GM18499 (cell line): ENCODE measurements around the gene DEAF1.

Experiments
- ATAC-seq: cut with Tn5 transposase; IDR thresholded peaks from one replicate; pipeline ENCODE4 v1.9.1; 2021; ENCODE audit warnings: moderate number of reproducible peaks; ENCODE audit not compliant: insufficient read depth, unreplicated experiment

The DEAF1 gene

GRCh38 chr11:629237-629583, 65.8 kb downstream of the DEAF1 start:
- no peak for ATAC-seq

DNA sequence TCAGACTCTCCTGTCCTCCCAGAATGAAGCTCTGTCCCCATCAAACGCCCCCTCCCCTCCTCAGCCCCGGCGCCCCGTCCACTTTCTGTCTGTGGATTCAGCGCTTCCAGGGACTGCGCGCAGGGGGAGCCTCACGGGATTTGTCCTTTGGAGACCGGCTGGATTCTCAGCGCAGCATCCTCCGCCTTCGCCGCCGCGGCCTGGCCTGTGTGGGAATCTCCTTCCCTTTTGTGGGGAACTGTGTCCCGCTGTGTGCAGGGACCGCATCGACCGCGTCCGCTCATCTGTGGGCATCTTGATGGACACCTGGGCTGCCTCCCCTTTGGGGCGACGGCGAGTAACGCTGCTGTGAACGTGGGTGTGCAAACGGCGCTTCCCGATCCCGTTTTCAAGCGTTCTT, 67.0 kb downstream of the DEAF1 start:
- no peak for ATAC-seq

GRCh38 chr11:627308-627576, 67.8 kb downstream of the DEAF1 start:
- no peak for ATAC-seq

DNA sequence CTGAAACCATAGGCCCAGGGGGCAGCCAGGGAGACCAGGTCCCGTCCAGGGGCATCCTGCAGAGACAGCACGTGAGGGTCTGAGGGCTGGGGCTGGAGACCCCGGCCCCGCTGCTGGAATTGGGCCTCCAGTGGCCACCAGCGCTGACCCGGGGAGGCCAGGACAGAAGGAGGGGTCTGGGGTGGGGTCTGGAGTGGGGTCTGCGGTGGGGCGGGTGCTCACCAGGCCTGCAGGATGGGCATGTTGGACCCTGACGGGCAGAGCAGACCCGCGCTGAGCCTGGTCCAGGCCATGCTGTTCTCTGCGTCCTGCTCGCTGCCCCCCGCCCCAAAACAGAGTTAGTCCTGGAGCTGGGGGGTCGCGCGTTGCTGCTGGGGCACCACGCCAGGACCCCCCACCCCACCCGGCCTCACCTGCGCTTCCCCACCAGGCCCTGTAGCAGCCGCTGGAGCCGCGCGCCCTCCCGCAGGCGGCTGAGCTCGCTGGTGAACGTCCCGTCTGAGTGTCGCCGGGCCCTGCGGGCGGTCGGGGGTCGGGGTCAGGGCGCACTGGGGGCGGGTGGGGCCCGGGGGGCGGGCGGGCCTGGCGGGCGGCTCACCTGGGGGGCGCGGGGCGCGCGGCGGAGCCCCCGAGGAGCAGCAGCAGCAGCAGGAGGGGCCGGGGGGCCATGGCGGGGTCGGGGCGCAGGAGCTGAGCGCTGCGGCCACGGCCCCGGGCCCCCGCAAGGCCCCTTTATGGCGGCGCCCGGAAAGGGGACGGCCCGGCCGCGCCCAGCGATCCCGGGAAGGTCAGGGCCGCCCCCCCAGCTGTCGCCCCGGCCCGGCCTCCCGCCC, 68.3 kb downstream of the DEAF1 start, which contains the start of gene SCT:
SCT (minus strand) TSS at position 707 of the 833 bp plus-strand sequence; CDS start at position 669, 38 bp downstream.
- no peak for ATAC-seq

DNA sequence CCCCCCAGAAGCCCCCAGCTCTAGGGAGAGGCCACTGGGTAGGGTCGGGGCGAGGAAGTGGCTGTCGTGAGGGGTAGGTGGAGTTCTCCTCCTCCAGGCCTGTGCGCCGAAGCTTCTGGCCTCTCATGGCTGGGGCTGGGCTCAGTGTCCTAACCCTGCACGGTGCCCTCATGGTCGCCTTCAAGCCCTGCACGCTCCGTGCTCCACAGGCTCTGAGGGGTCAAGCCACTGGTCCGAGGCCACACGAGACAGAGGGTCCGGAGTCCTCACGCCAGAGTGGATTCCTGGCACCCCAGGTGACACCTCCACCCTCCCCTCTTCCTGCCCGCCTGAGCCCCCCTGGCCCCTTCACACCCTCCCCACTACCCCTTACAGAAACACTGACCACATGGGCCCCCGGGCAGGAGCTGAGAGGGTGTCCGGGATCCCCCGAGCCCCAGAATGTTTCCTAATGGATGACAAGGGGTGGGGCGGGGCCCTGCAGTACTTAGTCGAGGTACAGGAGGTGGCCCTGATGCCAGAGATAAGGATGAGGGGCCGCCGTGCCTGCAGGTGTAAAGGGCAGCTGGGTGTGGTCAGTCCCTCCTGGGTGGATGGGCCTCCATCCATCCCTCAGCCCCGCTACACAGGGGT, 69.3 kb downstream of the DEAF1 start:
- no peak for ATAC-seq

GRCh38 chr11:624705-625635, 70.1 kb downstream of the DEAF1 start, which contains the start of gene CDHR5:
CDHR5 (minus strand) TSS chr11:624955; CDS start chr11:624902, 53 bp downstream.
- ATAC-seq, result no peak

DNA sequence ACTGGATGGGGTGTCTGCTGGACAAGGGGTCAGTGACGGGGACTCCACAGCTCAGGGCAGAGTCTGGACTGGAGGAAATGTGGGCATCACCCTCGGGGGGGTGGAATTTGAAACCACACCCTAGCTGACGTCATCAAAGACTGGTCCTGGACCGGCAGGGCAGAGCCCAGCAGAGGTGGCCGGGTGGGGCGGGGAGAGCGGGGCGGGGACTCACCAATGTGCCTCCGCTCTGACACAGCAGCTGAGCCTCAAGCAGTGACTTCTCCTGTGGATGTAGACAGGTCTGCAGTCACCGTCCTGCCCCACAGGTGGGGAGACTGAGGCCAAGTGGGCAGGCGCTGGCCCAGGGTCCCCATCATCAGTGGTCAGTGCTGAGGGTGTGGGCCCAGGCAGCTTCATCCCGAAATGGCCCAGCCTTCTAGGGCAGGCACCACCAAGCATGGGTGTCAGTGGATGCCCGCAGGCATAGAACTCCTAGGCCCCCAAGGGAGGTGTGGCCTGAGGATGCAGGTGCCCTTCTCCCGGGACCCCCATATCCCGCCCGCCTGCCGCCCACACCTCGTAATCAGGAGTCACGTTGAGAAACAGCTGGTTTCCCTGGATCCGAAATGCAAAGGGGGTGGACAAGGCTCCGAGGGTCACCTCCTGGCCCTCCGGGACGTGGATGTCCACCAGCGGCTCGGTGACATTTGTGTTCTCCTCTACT, 70.9 kb downstream of the DEAF1 start:
- no peak for ATAC-seq

DNA sequence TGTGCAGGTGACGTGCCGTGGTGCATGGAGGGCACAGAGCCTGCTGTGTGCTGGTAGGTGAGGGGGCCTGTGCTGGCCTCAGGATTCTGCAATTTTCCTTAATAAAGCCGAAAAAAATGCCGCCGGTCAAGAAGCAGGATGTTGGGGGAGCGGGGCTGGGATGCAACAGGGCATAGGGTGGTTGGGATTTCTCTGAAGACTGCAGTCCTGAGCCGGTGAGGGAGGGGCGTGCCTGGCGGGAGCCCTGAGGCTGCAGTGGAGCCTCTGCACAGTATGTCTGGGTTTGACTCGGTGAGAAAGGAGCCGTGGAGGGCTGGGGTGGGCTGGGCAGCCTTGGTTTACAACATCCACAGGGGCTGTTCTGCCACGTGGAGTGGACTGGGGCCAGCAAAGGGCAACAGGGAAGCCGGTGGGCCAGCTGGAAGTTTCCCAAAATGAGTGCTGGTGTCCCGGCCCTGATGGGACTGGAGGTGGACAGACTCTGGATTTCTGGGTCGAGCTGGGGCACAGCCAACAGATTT, 71.6 kb downstream of the DEAF1 start:
- no peak for ATAC-seq

- ATAC-seq, result no peak
Measured at GRCh38 chr11:621838-622237, 73.2 kb downstream of the DEAF1 start.

GRCh38 chr11:620935-621814, 73.8 kb downstream of the DEAF1 start:
- no peak for ATAC-seq

DNA sequence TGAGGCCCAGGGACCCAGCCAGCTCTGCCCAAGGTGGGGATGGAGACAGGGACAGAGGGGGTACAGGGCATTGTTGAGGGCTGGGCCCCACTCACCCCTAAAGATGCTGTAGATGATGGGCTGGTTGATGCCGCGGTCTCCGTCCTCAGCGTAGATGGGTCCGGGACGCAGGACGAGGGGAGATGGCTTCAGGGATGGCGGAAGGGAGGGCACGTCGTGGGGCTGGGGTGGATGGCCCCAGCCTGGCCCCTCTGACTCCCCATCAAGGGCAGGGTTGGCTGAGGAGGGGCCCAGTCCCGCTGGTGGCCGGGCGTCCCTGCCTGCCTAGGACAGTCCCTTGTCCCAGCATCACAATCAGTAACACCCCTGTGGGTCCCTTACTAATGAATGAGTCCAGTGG, 74.8 kb downstream of the DEAF1 start:
- ATAC-seq, result no peak

DNA sequence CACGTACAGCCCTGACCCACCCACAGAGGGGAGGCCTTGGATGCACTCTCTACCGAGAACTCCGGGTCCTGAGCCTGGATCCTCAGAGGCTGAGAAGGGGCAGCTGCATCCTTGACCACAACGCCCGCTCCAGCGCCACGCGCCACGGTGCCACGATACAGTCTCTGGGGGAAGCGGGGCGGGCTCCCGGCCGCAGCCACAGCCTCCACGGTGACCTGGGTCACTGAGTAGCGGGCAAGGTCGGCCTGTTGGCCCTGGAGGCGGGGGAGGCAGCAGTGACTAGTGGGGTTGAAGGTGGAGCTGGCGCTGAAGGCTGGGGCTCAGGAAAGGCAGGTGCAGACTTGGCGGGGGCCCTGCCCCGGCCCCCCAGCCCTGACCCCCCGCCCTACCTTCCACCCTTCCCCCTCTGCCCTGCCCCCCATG, 75.4 kb downstream of the DEAF1 start:
- ATAC-seq, result no peak

- ATAC-seq, result no peak
Measured at GRCh38 chr11:618856-619627, 76.0 kb downstream of the DEAF1 start.

DNA sequence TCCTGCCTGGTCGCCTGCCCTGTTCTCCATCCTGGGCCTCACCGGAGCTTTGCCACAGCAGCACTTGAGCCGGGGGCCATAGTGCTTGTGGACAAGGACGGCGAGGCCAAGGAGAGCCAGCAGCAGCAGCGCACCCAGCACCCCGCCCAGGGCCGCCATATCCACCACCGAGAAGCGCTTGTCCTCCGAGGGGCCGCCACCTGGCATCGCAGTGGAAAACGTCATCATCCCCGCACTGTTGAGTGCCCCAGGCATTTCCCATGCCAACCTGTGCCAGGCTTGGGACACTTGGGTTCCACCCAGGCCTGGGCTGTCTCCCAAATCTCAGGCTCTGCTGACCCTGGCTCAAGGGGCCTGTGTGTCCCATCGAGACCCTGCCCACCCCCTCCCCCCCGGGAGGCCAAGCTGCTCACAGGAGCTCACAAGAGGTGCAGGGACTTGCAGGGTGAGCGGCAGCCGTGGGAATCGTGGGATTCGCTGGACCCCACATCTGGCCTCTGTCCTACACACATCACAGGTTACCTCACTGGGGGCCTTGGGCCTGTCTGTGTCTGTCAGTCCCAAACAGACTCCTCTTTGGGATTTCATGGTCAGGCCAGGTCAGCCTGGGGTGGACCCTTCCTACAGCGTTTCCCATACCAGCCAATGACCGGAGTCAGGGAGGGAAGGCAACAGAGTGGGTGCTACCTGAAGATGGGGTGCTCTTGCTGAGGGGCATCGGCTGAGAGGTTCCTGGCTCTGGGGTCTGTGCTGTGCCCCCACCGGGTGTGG, 76.9 kb downstream of the DEAF1 start:
- no peak for ATAC-seq

DNA sequence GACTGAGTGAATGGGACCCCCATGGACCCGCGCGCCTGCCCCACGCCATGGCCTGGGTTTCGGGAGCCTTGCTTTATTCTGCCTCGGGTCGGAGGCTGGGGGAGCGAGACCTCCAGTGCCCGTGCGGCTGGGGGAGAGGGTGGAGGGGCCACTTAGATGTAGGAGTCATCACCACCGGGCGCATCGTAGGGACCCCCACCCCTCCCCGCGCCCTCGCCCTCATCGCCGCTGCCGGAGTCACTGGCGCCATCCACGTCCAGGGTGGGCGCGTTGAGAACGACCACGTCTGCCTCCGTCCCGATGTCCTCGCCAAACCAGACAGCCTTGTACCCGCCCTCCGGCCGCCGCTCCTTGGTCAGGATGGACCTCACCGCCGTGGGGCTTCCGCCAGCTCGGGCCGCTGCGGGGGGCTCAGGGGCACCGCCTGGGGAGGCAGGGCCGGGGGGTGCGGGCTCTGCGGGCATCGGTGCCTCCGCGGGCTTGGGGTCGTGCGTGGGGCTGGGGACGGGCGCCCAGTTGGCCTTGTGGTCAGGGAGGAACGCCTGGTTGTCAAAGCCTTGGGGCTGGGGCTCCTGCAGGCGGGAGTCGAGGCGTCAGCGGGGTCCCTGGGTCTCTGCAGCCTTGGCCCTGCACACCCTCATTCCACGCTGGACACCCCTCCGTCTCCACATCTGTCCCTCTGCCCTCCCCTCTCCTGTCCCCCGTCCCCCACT, 77.7 kb downstream of the DEAF1 start:
- ATAC-seq, result no peak

DNA sequence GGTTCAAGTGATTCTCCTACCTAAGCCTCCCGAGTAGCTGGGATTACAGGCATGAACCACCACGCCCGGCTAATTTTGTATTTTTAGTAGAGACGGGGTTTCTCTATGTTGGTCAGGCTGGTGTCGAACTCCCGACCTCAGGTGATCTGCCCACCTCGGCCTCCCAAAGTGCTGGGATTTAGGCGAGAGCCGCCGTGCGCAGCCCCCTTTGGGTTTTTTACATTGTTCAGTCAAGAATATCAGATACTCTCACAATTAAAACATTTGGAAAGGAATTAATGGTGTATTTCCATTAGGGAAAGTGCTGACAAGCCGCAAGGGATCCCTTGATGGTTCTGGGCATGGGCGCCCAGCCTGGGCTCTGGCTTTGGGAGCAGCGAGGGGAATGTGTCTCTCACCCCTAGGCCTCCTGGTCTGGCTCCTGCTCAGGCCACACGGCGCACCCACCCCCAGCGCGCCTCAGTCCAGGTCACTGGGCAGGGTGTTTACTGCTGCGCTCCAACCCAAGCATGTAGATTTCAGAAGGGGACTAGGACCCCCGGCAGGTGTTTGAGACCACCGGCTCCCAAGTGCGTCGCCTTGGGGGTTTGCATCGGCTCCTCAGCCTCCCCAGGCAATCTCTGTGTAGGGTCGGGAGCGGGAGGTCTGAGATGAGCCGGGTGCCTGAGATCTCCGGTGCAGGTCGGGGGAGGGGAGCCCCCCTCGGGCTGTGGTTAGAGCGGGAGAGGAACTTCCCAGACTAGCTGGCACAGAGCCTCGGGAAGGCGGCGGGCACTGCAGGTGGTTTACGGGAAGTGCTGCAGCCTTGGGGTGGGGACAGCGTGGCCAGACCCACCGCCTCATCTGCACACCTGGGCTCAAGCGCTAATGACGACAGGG, 78.5 kb downstream of the DEAF1 start:
- ATAC-seq, result no peak
